Endothelial cell of umbilical vein (primary cell): ENCODE results near the gene SLC25A17. TPM values are rescaled to one million over a fixed set of nuclear protein-coding genes. Genes with fewer than 3 reads are reported as not detected.

Source experiments
- BruUV-seq: library from RNA; stranded (reverse); fragments of 400-500 nt; replicated peaks from 2 replicates; lab custom pipeline; 2021; lab: Mats Ljungman, UMichigan
- CTCF ChIA-PET: fragments of 300-600, 350-600 bp; sonication (Branson Sonifier 250); formaldehyde crosslinking; loops from one replicate; lab custom pipeline; 2021; ENCODE audit warnings: antibody characterized with exemption, inconsistent platforms; lab: Charles Lee
- POLR2A ChIA-PET: fragments of 300-600, 350-600 bp; sonication (Branson Sonifier 250); formaldehyde crosslinking; loops from one replicate; lab custom pipeline; 2021; ENCODE audit warnings: antibody characterized with exemption, inconsistent platforms; lab: Charles Lee
- DNase-seq: peaks from one replicate; pipeline ENCODE4 v3.0.0-alpha.2; 2011; ENCODE audit warnings: low read depth, low spot score
- FAIRE-seq: peaks from 2 replicates; lab custom pipeline; 2011; peaks lifted over from hg19 to GRCh38; lab: Jason Lieb, UNC
- H2AFZ ChIP-seq: 2 replicates; pipeline ENCODE4 v1.6.0; 2012; ENCODE audit warnings: low read depth, low read length, control low read depth, inconsistent platforms
- H3K27ac ChIP-seq: 2 replicates; pipeline ENCODE4 v1.5.1; 2011; ENCODE audit warnings: low read depth, mild to moderate bottlenecking, control low read depth, low read length, moderate library complexity; ENCODE audit not compliant: insufficient read depth
- H3K27me3 ChIP-seq, 2 experiments: 2 replicates each; pipeline versions ENCODE4 v1.6.0 to v1.6.1; 2011; ENCODE audit warnings: low read length in 2 of 2, mixed read lengths in 1 of 2; ENCODE audit not compliant: control insufficient read depth in 2 of 2, insufficient read depth in 2 of 2
- H3K36me3 ChIP-seq, 2 experiments: 2 replicates in 1 of 2; 3 replicates in 1 of 2; pipeline ENCODE4 v1.5.1; 2011; ENCODE audit warnings: low read length in 2 of 2, mild to moderate bottlenecking in 1 of 2, moderate library complexity in 1 of 2; ENCODE audit not compliant: control insufficient read depth in 2 of 2, insufficient read depth in 2 of 2; ENCODE audit errors: extremely low read depth in 1 of 2
- H3K4me1 ChIP-seq: 3 replicates; pipeline ENCODE4 v1.5.1; 2011; ENCODE audit warnings: mild to moderate bottlenecking, low read length; ENCODE audit not compliant: control insufficient read depth, insufficient read depth; ENCODE audit errors: extremely low read depth
- H3K4me2 ChIP-seq: 2 replicates; pipeline ENCODE4 v1.6.1; 2011; ENCODE audit warnings: low read length, control low read depth, mixed read lengths; ENCODE audit not compliant: insufficient read depth
- H3K4me3 ChIP-seq, 3 experiments: fragments of 200-600 bp in 1 of 3; sonication (generic), shearing (Covaris generic) in 1 of 3; replicated peaks in 1 of 3; 2 replicates each; pipeline ENCODE4 v1.5.1; 2011 to 2016; ENCODE audit warnings: control low read depth in 3 of 3, low read length in 3 of 3, mild to moderate bottlenecking in 2 of 3, inconsistent platforms in 1 of 3, low read depth in 1 of 3, moderate library complexity in 1 of 3; ENCODE audit not compliant: insufficient read depth in 1 of 3
- H3K79me2 ChIP-seq: 2 replicates; pipeline ENCODE4 v1.6.0; 2012; ENCODE audit warnings: low read length, inconsistent platforms; ENCODE audit not compliant: control insufficient read depth, insufficient read depth
- H3K9ac ChIP-seq: replicated peaks from 2 replicates; pipeline ENCODE3; 2011; ENCODE audit warnings: low read length, control low read depth; ENCODE audit not compliant: insufficient read depth; ENCODE audit errors: extremely low read depth
- H3K9me1 ChIP-seq: replicated peaks from 3 replicates; pipeline ENCODE4 v1.6.0; 2011; ENCODE audit warnings: mild to moderate bottlenecking, low read length; ENCODE audit not compliant: control insufficient read depth, insufficient read depth; ENCODE audit errors: extremely low read depth
- H3K9me3 ChIP-seq: replicated peaks from 2 replicates; pipeline ENCODE4 v1.5.1; 2012; ENCODE audit warnings: low read length, inconsistent platforms; ENCODE audit not compliant: control insufficient read depth, insufficient read depth
- H4K20me1 ChIP-seq: replicated peaks from 2 replicates; pipeline ENCODE3; 2011; ENCODE audit warnings: mild to moderate bottlenecking, low read length; ENCODE audit not compliant: control insufficient read depth, insufficient read depth; ENCODE audit errors: extremely low read depth
- EZH2 ChIP-seq: IDR thresholded peaks from 2 replicates; pipeline ENCODE4 v1.6.1; 2012; ENCODE audit warnings: borderline replicate concordance, low read depth, mild to moderate bottlenecking, moderate library complexity, low read length, inconsistent platforms; ENCODE audit not compliant: severe bottlenecking
- FOS ChIP-seq: IDR thresholded peaks from 2 replicates; pipeline ENCODE4 v1.6.1; 2011; ENCODE audit warnings: mild to moderate bottlenecking, low read length, moderate library complexity, borderline replicate concordance; ENCODE audit not compliant: insufficient read depth
- GATA2 ChIP-seq: IDR thresholded peaks from 2 replicates; pipeline ENCODE4 v1.7.0; 2011; ENCODE audit warnings: low read depth, mild to moderate bottlenecking, moderate library complexity, mixed read lengths, low read length; ENCODE audit not compliant: insufficient read length, insufficient read depth
- JUN ChIP-seq: IDR thresholded peaks from 2 replicates; pipeline ENCODE4 v1.6.1; 2011; ENCODE audit warnings: borderline replicate concordance, low read depth; ENCODE audit not compliant: insufficient read length, insufficient read depth
- MYC ChIP-seq: IDR thresholded peaks from one replicate; pipeline ENCODE4 v1.6.1; 2011; ENCODE audit warnings: mild to moderate bottlenecking, low read depth, low read length
- POLR2A ChIP-seq: IDR thresholded peaks from 2 replicates; pipeline ENCODE4 v1.6.1; 2012; ENCODE audit warnings: low read depth, mild to moderate bottlenecking, control low read depth, low read length
- POLR2AphosphoS5 ChIP-seq: IDR thresholded peaks from 2 replicates; pipeline ENCODE4 v1.6.1; 2012; ENCODE audit warnings: low read depth, mild to moderate bottlenecking, control low read depth, low read length, moderate library complexity; ENCODE audit not compliant: insufficient read depth
- dilution Hi-C: fragments of 300-500 bp; cut with MboI; formaldehyde crosslinking; loops from one replicate; pipeline ENCODE4 v1.15.0; 2019; ENCODE audit warnings: low sequenced_read_pairs; ENCODE audit not compliant: extremely low pct_ligation_motif_present
- intact Hi-C: fragments of 100-400 bp; cut with micrococcal nuclease; formaldehyde crosslinking; loops from one replicate; pipeline ENCODE4 v1.10.0; 2022
- polyA plus RNA-seq, 4 experiments: library from polyadenylated mRNA; depleted of rRNA in 3 of 4; stranded (reverse) in 3 of 4; unstranded in 1 of 4; fragments of >200 nt; gene quantifications; 2 replicates each; pipeline versions ENCODE4 v1.2.1 to v1.2.3, GENCODE V29; 2011 to 2012; ENCODE audit warnings: missing spikeins in 1 of 4
- total RNA-seq: library from RNA; stranded (reverse); gene quantifications from 2 replicates; pipeline ENCODE4 v1.2.3, GENCODE V29; 2021
- TF ChIP-seq, protein P1 (sequence below): IDR thresholded peaks from 2 replicates; pipeline ENCODE4 v1.6.1; 2011; ENCODE audit not compliant: insufficient read depth, insufficient read length
- TF ChIP-seq, protein P2 (sequence below), 2 donors: IDR thresholded peaks; 1 replicate in 1 of 2; 2 replicates in 1 of 2; pipeline ENCODE4 v1.5.1; 2011; ENCODE audit warnings: low read length in 2 of 2, mild to moderate bottlenecking in 2 of 2, moderate library complexity in 2 of 2, control low read depth in 1 of 2, inconsistent platforms in 1 of 2, low read depth in 1 of 2; ENCODE audit not compliant: insufficient read depth in 1 of 2; ENCODE audit errors: extremely low read depth in 1 of 2

Gene SLC25A17
- total and polyA plus RNA-seq, 2 donors (not counting 3 experiments of a cell fraction or from before 2014, with no cell fraction given) = 12.2 to 25.8 TPM

DNA sequence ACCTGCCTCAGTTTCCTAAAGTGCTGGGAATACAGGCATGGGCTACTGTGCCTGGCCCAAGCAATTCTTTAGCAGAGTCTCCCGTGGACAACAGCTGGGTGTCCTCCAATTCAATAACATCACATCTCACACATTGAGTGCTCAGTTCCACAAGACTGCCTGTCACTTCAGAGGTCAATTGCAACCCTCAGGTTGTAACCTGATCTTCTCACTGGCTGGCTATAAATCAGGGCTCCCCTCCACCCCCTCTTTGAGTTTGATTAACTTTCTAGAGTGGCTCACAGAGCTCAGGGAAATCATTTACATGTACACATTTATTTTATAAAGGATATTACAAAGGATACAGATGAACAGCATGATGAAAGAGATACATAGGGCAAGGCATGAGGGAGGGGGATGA, 71.8 kb downstream of the SLC25A17 start:
- H3K27ac ChIP-seq = no peak overlapping the region
- CTCF ChIA-PET = interaction anchor here (0.8 to 3.9 kb wide), 4 partner anchors 13 to 162 kb away, joined by 3 to 18 read pairs (median 6); no protein-coding TSS in a partner anchor
- DNase-seq (no peak), FAIRE-seq (no peak)
- H3K27me3 ChIP-seq = peaks cover 4% of the 10 kb centered on the region in 2 experiments
- no peak overlapping the region for H3K4me3 ChIP-seq
- H3K9me3 ChIP-seq = no peaks in the 10 kb centered on the region
- intact Hi-C loops (no loop called here), dilution Hi-C loops (no loop called here)
- no peaks in the 10 kb centered on the region for H3K36me3 ChIP-seq
- no peaks in the 10 kb centered on the region for H3K79me2 ChIP-seq
- POLR2A ChIA-PET = no interaction called here
- no peak overlapping the region for H3K9ac ChIP-seq
- no peaks in the 10 kb centered on the region for H4K20me1 ChIP-seq
- no peak overlapping the region for H3K4me2 ChIP-seq
- H2AFZ ChIP-seq = no peak overlapping the region
- no peaks in the 10 kb centered on the region for H3K9me1 ChIP-seq
- no peaks in the 10 kb centered on the region for H3K4me1 ChIP-seq
- TF ChIP-seq POLR2A = no peak
- no peak for TF ChIP-seq FOS
- TF ChIP-seq, protein P1, sequence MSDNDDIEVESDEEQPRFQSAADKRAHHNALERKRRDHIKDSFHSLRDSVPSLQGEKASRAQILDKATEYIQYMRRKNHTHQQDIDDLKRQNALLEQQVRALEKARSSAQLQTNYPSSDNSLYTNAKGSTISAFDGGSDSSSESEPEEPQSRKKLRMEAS = no peak
- TF ChIP-seq EZH2 = no peak
- TF ChIP-seq JUN = no peak
- no peak for TF ChIP-seq MYC
- no peak for TF ChIP-seq POLR2AphosphoS5
- TF ChIP-seq, protein P2, sequence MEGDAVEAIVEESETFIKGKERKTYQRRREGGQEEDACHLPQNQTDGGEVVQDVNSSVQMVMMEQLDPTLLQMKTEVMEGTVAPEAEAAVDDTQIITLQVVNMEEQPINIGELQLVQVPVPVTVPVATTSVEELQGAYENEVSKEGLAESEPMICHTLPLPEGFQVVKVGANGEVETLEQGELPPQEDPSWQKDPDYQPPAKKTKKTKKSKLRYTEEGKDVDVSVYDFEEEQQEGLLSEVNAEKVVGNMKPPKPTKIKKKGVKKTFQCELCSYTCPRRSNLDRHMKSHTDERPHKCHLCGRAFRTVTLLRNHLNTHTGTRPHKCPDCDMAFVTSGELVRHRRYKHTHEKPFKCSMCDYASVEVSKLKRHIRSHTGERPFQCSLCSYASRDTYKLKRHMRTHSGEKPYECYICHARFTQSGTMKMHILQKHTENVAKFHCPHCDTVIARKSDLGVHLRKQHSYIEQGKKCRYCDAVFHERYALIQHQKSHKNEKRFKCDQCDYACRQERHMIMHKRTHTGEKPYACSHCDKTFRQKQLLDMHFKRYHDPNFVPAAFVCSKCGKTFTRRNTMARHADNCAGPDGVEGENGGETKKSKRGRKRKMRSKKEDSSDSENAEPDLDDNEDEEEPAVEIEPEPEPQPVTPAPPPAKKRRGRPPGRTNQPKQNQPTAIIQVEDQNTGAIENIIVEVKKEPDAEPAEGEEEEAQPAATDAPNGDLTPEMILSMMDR (IDR thresholded peaks at IDR 0.05; ENCODE audit: extremely low read depth in 1 of 2, insufficient read depth in 1 of 2, low read depth in 1 of 2, low read length in 2 of 2) = no peak
- no peak for TF ChIP-seq GATA2
- no TSS peak for BruUV-seq
